ENCODE measurements around the gene MRPL4. TPM values are rescaled to one million over a fixed set of nuclear protein-coding genes. Genes with fewer than 3 reads are reported as not detected.

MRPL4 gene
- total RNA-seq, 2 donors from 2014 or later: 43.5 to 61.9 TPM

- peak; percentile 33 to 45 for DNase-seq
- peak; percentile 12 for ATAC-seq
Measured at GRCh38 chr19:10292789-10293636, 41.0 kb downstream of the MRPL4 start.

GRCh38 chr19:10293637-10294367, 41.8 kb downstream of the MRPL4 start:
- DNase-seq (no peak), ATAC-seq (no peak)
- intact Hi-C loops (cut with DNase I, micrococcal nuclease): no loop called here

More at GRCh38 chr19:10292789-10293636, 41.0 kb downstream of the MRPL4 start:
- intact Hi-C loops (cut with DNase I, micrococcal nuclease): no loop called here

GRCh38 chr19:10294368-10294697, 42.3 kb downstream of the MRPL4 start:
- intact Hi-C loops (cut with DNase I, micrococcal nuclease): no loop called here
- DNase-seq (peak in 1 of 2 donors; percentile 50), ATAC-seq (peak; percentile 37)

GRCh38 chr19:10295305-10295846, 43.4 kb downstream of the MRPL4 start:
- peak; percentile 54 for ATAC-seq
- intact Hi-C loops (cut with DNase I, micrococcal nuclease): no loop called here
- peak in 1 of 2 donors; percentile 77 for DNase-seq

GRCh38 chr19:10295847-10296591, 44.0 kb downstream of the MRPL4 start:
- DNase-seq (peak in 1 of 2 donors; percentile 41), ATAC-seq (peak; percentile 24)
- intact Hi-C loops (cut with DNase I, micrococcal nuclease): no loop called here

DNA sequence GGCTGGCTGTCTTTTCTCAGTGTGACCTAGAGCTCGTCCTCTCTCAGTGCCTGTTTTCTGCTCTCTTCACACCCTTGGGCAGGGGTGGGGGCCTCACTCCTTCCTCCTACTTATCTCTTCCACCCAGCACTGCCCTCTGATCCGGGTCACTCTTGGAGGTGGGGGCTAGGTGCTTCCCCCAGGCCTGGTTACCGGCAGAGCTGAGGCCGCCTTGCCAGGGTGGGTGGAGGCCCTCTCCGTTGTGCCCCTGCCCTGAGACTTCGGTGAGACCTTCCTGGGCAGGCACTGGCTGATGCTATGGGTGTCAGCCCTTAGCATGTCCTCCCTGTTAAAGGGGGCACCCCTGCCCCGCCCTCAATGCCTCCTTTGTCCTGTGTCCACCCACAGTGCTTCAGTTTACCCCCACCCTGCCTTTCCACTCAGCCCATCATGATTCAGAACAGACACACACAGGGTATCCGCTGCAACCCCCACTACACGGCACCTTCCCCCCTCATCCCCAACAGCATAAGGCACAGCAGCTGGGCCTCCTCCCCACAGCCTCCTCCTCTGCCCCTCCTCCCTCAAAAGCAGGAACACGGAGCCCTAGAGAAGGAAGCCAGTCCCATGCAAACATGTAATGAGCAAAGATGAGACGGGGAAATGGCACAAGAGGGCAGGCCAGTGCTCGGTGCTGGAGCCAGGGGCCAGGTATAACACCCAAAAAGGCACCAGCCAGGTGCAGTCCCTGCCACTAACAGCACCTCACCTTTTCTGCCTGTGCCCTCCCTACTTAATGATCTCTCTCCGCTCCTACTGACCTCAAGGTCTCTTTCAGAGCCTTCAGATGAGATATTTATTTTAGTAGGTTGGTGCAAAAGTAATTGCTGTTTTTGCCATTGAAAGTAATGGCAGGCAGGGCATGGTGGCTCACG, 47.8 kb downstream of the MRPL4 start:
- DNase-seq (no peak), ATAC-seq (no peak)
- intact Hi-C loops (cut with DNase I, micrococcal nuclease): no loop called here

DNA sequence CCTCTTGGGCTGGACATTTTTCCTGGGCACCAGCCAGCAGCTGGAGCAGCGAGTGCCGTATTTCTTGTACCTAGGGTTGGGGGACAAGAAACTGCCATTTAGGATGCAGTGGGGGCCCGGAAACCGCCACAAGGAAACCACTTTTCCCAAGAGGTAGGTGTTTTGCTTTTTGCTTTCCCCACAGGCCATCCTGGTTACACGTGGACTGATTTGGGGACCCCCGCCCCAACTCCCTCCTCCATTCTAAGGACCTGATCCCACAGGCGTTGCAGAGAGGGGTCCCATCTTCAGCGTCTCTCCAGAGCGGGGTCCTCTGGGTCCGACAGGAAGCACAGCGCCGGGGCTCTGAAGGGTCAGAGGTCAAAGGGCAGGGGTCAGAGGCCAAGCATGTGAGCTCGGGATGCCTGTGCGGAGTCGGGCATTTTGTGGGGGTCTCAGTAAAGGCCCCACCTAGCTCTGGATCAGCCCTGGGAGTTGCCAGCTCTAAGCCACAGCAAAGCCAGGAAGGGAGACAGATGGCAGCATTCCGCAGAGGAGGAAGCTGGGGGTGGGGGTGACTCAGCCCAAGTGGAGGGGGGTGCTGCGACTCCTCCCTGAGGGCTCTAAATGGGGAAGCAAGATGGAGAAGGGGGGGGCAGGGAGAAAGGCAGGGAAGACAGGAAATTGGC, 53.3 kb downstream of the MRPL4 start:
- intact Hi-C loops (cut with DNase I, micrococcal nuclease): no loop called here
- no peak for ATAC-seq
- no peak for DNase-seq

DNA sequence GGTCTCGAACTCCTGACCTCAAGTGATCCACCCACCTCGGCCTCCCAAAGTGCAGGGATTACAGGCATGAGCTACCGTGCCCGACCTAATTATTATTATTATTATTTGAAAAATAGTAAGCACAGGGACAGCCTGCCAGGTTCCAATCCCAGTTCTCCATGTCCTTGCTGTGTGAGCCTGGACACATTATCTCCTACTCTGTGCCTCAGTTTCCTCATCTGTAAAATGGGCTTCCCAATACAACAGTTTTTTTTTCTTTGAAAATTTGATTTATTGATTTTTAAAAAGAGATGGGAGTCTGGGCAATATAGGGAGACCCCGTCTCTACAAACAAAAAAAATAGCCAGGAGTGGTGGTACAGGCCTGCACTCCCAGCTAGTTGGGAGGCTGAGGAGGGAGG, 54.3 kb downstream of the MRPL4 start:
- ATAC-seq (no peak), DNase-seq (no peak)
- intact Hi-C loops (cut with DNase I, micrococcal nuclease): no loop called here

GRCh38 chr19:10309423-10309822, 57.4 kb downstream of the MRPL4 start, which contains the start of gene ZGLP1:
Gene ZGLP1, minus strand, starts transcription at chr19:10309815.
- intact Hi-C loops (cut with DNase I, micrococcal nuclease): no loop called here
- no peak for ATAC-seq
- DNase-seq: no peak

Small RNAs within 50 kb of the gene (microRNA-seq; reads per million reads assigned to microRNA genes)
- 0 reads per million in 2 donors for gene MIR4322

Other genes starting within 250 kb of the MRPL4 start
- gene COL5A3, start 241.7 kb upstream of the MRPL4 start, total RNA-seq: 1 to 10 TPM; 2.9 to 4.0 TPM
- not detected for gene RDH8, start 238.7 kb upstream of the MRPL4 start, total RNA-seq
- gene SHFL, start 165.9 kb upstream of the MRPL4 start, total RNA-seq: 10 to 100 TPM; 18.3 to 27.9 TPM
- gene ANGPTL6, start 149.5 kb upstream of the MRPL4 start, total RNA-seq: under 1 TPM; 0.24 to 0.31 TPM
- 10 to 100 TPM; 26.4 to 34.0 TPM for gene PPAN, start 145.9 kb upstream of the MRPL4 start, total RNA-seq
- gene P2RY11, start 140.5 kb upstream of the MRPL4 start, total RNA-seq: 10 to 100 TPM; 10.1 to 12.9 TPM
- gene EIF3G, start 132.3 kb upstream of the MRPL4 start, total RNA-seq: 100 to 1,000 TPM; 137 to 142 TPM
- 10 to 100 TPM; 31.6 to 48.7 TPM for gene DNMT1, start 57.3 kb upstream of the MRPL4 start, total RNA-seq
- gene S1PR2, start 20.9 kb upstream of the MRPL4 start, total RNA-seq: 1 to 10 TPM; 2.3 to 5.2 TPM
- gene ICAM1, start 18.9 kb downstream of the MRPL4 start, total RNA-seq: 1 to 10 TPM; 7.7 to 8.7 TPM
- gene ICAM4, start 34.7 kb downstream of the MRPL4 start, total RNA-seq: under 1 TPM in 1 of 2 donors, not detected in 1; 0.53 TPM
- 1 to 10 TPM in 1 of 2 donors, under 1 TPM in 1; 0.76 to 1.1 TPM for gene ICAM5, start 37.7 kb downstream of the MRPL4 start, total RNA-seq
- gene ZGLP1, start 57.6 kb downstream of the MRPL4 start, total RNA-seq: 1 to 10 TPM; 1.6 to 2.8 TPM
- gene FDX2, start 63.8 kb downstream of the MRPL4 start, total RNA-seq: 10 to 100 TPM; 11.2 to 11.8 TPM
- gene RAVER1, start 81.3 kb downstream of the MRPL4 start, total RNA-seq: 10 to 100 TPM; 51.0 to 63.7 TPM
- gene ICAM3, start 87.4 kb downstream of the MRPL4 start, total RNA-seq: 10 to 100 TPM; 29.8 to 30.6 TPM
- 100 to 1,000 TPM in 1 of 2 donors, 10 to 100 TPM in 1; 91.1 to 104 TPM for gene TYK2, start 128.4 kb downstream of the MRPL4 start, total RNA-seq
- 100 to 1,000 TPM; 129 to 161 TPM for gene CDC37, start 151.3 kb downstream of the MRPL4 start, total RNA-seq
- gene PDE4A, start 168.3 kb downstream of the MRPL4 start, total RNA-seq: 10 to 100 TPM; 13.8 to 14.3 TPM

Data from left colon (tissue), 2 donors.